Camera-type eye (tissue), 1 donor: ENCODE measurements around the gene NDNF. TPM values are rescaled to one million over a fixed set of nuclear protein-coding genes. Genes with fewer than 3 reads are reported as not detected.

Experiments used
- total RNA-seq: library from RNA; depleted of rRNA; stranded (reverse); fragments of >200 nt; gene quantifications from one replicate; pipeline ENCODE4 v1.2.3, GENCODE V29; 2014

Gene NDNF, protein sequence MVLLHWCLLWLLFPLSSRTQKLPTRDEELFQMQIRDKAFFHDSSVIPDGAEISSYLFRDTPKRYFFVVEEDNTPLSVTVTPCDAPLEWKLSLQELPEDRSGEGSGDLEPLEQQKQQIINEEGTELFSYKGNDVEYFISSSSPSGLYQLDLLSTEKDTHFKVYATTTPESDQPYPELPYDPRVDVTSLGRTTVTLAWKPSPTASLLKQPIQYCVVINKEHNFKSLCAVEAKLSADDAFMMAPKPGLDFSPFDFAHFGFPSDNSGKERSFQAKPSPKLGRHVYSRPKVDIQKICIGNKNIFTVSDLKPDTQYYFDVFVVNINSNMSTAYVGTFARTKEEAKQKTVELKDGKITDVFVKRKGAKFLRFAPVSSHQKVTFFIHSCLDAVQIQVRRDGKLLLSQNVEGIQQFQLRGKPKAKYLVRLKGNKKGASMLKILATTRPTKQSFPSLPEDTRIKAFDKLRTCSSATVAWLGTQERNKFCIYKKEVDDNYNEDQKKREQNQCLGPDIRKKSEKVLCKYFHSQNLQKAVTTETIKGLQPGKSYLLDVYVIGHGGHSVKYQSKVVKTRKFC
- 104 TPM for total RNA-seq

GRCh38 chr4:121072224-121073003 lies at the start of gene NDNF:
Gene NDNF (minus strand): TSS chr4:121072535. CDS start chr4:121045837, 26,698 bp downstream.

Other genes with a start within 250 kb of the NDNF start
- gene PRDM5, start 149.8 kb downstream of the NDNF start, total RNA-seq, result 57.6 TPM
- gene TNIP3, start 91.8 kb upstream of the NDNF start, total RNA-seq, result 0.93 TPM